ENCODE results near the gene INCENP. TPM values are rescaled to one million over a fixed set of nuclear protein-coding genes. Genes with fewer than 3 reads are reported as not detected.

Gene INCENP
- 47.3 to 60.0 TPM (median 51.1 TPM) in 5 replicates for total RNA-seq (2022; extraction: Qiagen RNA extraction; ENCODE audit: low read depth)

DNA sequence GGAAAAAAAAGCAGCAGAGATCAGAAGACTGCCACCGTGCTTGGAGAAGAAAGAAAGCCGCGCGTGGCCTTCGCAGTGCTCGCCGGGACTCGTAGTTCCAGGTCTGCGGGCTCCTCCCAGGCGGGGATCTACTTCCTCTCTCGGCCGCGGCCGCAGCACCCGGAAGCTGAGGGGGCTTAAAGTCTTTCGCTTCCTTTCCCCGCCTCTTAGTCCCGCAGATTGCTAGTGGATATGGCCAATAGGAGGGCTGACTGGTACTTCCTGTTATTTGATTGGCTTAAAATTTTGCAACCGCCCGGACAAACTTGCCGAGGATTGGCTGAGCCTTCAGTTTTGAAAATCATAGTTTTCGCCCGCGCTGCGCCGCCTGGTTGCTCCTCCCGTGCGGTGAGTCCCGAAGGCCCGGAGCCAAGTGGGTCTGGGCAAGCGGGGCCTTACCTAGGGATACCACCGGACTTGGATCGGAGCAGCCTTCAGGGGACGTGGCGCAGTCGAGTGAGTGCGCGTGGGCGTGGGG is at the start of gene INCENP:
TSS of gene INCENP (plus strand) at position 343 of the 517 bp plus-strand sequence. CDS start 4,151 bp downstream, outside the sequence.

DNA sequence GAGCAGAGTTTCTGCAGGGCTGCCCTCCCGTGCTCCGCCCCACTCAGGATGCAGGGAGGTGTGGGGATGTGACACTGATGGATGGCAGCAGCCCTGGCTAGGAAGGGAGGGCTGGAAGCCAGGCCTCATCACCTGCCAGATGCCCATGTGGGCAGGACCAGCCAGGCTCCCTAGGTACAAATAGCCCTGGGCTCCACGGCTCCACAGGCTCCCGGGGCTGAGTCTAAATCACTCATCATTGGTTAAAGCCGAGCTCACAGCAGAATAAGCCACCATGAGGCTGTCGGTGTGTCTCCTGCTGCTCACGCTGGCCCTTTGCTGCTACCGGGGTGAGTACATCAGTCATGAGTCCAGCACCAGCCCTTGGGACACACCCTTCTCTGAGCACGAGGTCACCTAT is 66.2 kb downstream of the INCENP start, which contains the start of gene SCGB1D1:
TSS of gene SCGB1D1 (plus strand) at position 206 of the 400 bp plus-strand sequence. CDS start at position 275, 69 bp downstream.

Other genes with a start within 250 kb of the INCENP start
- 36.6 to 56.0 TPM (median 51.2 TPM) in 5 replicates for gene FADS3, start 232.5 kb upstream of the INCENP start, total RNA-seq (2022; extraction: Qiagen RNA extraction; ENCODE audit: low read depth)
- gene RAB3IL1, start 206.4 kb upstream of the INCENP start, total RNA-seq (2022; extraction: Qiagen RNA extraction; ENCODE audit: low read depth), result 10.2 to 13.2 TPM (median 12.8 TPM) in 5 replicates
- gene BEST1, start 173.7 kb upstream of the INCENP start, total RNA-seq (2022; extraction: Qiagen RNA extraction; ENCODE audit: low read depth), result 0.91 to 2.3 TPM (median 1.4 TPM) in 5 replicates
- 10,403 to 19,287 TPM (median 17,849 TPM) in 5 replicates for gene FTH1, start 156.4 kb upstream of the INCENP start, total RNA-seq (2022; extraction: Qiagen RNA extraction; ENCODE audit: low read depth)
- not detected in 5 replicates for gene SCGB1D1, start 66.2 kb downstream of the INCENP start, total RNA-seq (2022; extraction: Qiagen RNA extraction; ENCODE audit: low read depth)
- gene SCGB2A1, start 84.7 kb downstream of the INCENP start, total RNA-seq (2022; extraction: Qiagen RNA extraction; ENCODE audit: low read depth), result not detected in 5 replicates
- gene SCGB1D2, start 118.2 kb downstream of the INCENP start, total RNA-seq (2022; extraction: Qiagen RNA extraction; ENCODE audit: low read depth), result not detected in 5 replicates
- not detected in 5 replicates for gene SCGB2A2, start 146.1 kb downstream of the INCENP start, total RNA-seq (2022; extraction: Qiagen RNA extraction; ENCODE audit: low read depth)
- gene SCGB1D4, start 175.1 kb downstream of the INCENP start, total RNA-seq (2022; extraction: Qiagen RNA extraction; ENCODE audit: low read depth), result not detected in 5 replicates
- 7.1 to 16.1 TPM (median 11.8 TPM) in 5 replicates for gene ASRGL1, start 213.4 kb downstream of the INCENP start, total RNA-seq (2022; extraction: Qiagen RNA extraction; ENCODE audit: low read depth)